VCaP (cell line): ENCODE results near the gene TDRD9.

Source experiments
- H3K27ac ChIP-seq: fragments of 450-650 bp; 2 replicates; pipeline ENCODE4 v1.5.1; 2017
- CTCF ChIP-seq: fragments of 450-650 bp; conservative IDR thresholded peaks from 2 replicates; pipeline ENCODE4 v1.5.1; 2017; ENCODE audit warnings: mild to moderate bottlenecking, moderate library complexity

The TDRD9 gene

GRCh38 chr14:104100171-104101085, 172.2 kb downstream of the TDRD9 start:
- TF ChIP-seq CTCF = no peak
- no peak overlapping the region for H3K27ac ChIP-seq

GRCh38 chr14:104101086-104101621, 172.9 kb downstream of the TDRD9 start:
- H3K27ac ChIP-seq = no peak overlapping the region

GRCh38 chr14:104101651-104102281, 173.5 kb downstream of the TDRD9 start:
- no peak overlapping the region for H3K27ac ChIP-seq
- TF ChIP-seq CTCF = no peak

More at GRCh38 chr14:104101086-104101621, 172.9 kb downstream of the TDRD9 start:
- TF ChIP-seq CTCF = no peak
